Neural crest cell (in vitro differentiated cells): ENCODE results near the gene CDH19. TPM values are rescaled to one million over a fixed set of nuclear protein-coding genes. Genes with fewer than 3 reads are reported as not detected.
A peak's percentile ranks its signal among the peaks of the same experiment; 100 is the strongest.
"Not testable (repeated sequence)": the region's sequence is repeated elsewhere in the genome, so short reads cannot be mapped to it uniquely, and the experiment has no call there.

Source experiments
- DNase-seq: peaks from one replicate; pipeline ENCODE4 v3.0.0; 2021; ENCODE audit warnings: low read depth, mixed read lengths, low spot score
- H3K27ac Mint-ChIP-seq: one replicate; pipeline ENCODE4 v1.8.0; 2021; ENCODE audit warnings: mild to moderate bottlenecking, mixed read lengths; ENCODE audit not compliant: unreplicated experiment
- H3K27me3 Mint-ChIP-seq: 2 replicates; pipeline ENCODE4 v1.8.0; 2021; ENCODE audit warnings: low read depth, mild to moderate bottlenecking, mixed read lengths
- H3K36me3 Mint-ChIP-seq: 2 replicates; pipeline ENCODE4 v1.8.0; 2021; ENCODE audit warnings: low read depth, mild to moderate bottlenecking, mixed read lengths
- H3K4me1 Mint-ChIP-seq: 2 replicates; pipeline ENCODE4 v1.8.0; 2021; ENCODE audit warnings: mixed read lengths
- H3K4me3 Mint-ChIP-seq: one replicate; pipeline ENCODE4 v1.8.0; 2021; ENCODE audit warnings: mild to moderate bottlenecking, mixed read lengths
- H3K9me3 Mint-ChIP-seq: 2 replicates; pipeline ENCODE4 v1.8.0; 2021; ENCODE audit warnings: mixed read lengths
- CTCF ChIP-seq: fragments of 200-600 bp; sonication (generic); conservative IDR thresholded peaks from 2 replicates; pipeline ENCODE4 v1.5.0; 2021; ENCODE audit warnings: antibody characterized with exemption, mild to moderate bottlenecking
- total RNA-seq: library from RNA; stranded (reverse); gene quantifications from 2 replicates; pipeline ENCODE4 v1.2.1, GENCODE V29; 2021

The CDH19 gene
- total RNA-seq, 1 donor from 2014 or later: 14.7 TPM

GRCh38 chr18:66473882-66474281, 130.0 kb downstream of the CDH19 start:
- no peak overlapping the region for H3K27ac Mint-ChIP-seq
- TF ChIP-seq CTCF: no peak
- H3K9me3 Mint-ChIP-seq: no peaks in the 10 kb centered on the region
- no peak overlapping the region for H3K4me3 Mint-ChIP-seq
- H3K27me3 Mint-ChIP-seq: no peaks in the 10 kb centered on the region
- H3K36me3 Mint-ChIP-seq: no peaks in the 10 kb centered on the region
- no peaks in the 10 kb centered on the region for H3K4me1 Mint-ChIP-seq
- DNase-seq: no peak

GRCh38 chr18:66466184-66466583, 137.7 kb downstream of the CDH19 start:
- not testable (repeated sequence) for H3K9me3 Mint-ChIP-seq, H3K27me3 Mint-ChIP-seq, H3K4me3 Mint-ChIP-seq, H3K4me1 Mint-ChIP-seq, H3K36me3 Mint-ChIP-seq, DNase-seq
- peak overlapping the region; percentile 62 for H3K27ac Mint-ChIP-seq

GRCh38 chr18:66461344-66461743, 142.5 kb downstream of the CDH19 start:
- no peak for DNase-seq
- no peaks in the 10 kb centered on the region for H3K4me1 Mint-ChIP-seq
- no peak overlapping the region for H3K27ac Mint-ChIP-seq
- no peaks in the 10 kb centered on the region for H3K27me3 Mint-ChIP-seq
- peaks cover 7% of the 10 kb centered on the region for H3K9me3 Mint-ChIP-seq
- no peak overlapping the region for H3K4me3 Mint-ChIP-seq
- no peak for TF ChIP-seq CTCF
- no peaks in the 10 kb centered on the region for H3K36me3 Mint-ChIP-seq

- no peak overlapping the region for H3K27ac Mint-ChIP-seq
- no peak for DNase-seq
- H3K9me3 Mint-ChIP-seq: peaks cover 6% of the 10 kb centered on the region
- H3K27me3 Mint-ChIP-seq: no peaks in the 10 kb centered on the region
- H3K36me3 Mint-ChIP-seq: no peaks in the 10 kb centered on the region
- H3K4me3 Mint-ChIP-seq: no peak overlapping the region
- no peak for TF ChIP-seq CTCF
- no peaks in the 10 kb centered on the region for H3K4me1 Mint-ChIP-seq
Measured at GRCh38 chr18:66457245-66457644, 146.6 kb downstream of the CDH19 start.
